Stimulated activated CD8-positive, alpha-beta memory T cell treated with anti-CD3 and anti-CD28 coated beads, Interleukin-15, amount 100 ng/mL, for 48 hours (primary cell): ENCODE data around the gene NECAP2.
"Not testable (repeated sequence)": the region's sequence is repeated elsewhere in the genome, so short reads cannot be mapped to it uniquely, and the experiment has no call there.

ENCODE experiments used
- DNase-seq, 2 donors: peaks; one replicate each; pipeline ENCODE4 v3.0.0-alpha.2; 2020; ENCODE audit warnings: low read depth in 2 of 2

The NECAP2 gene

GRCh38 chr1:16458831-16459230, 18.3 kb downstream of the NECAP2 start:
- no peak for DNase-seq

- DNase-seq: no peak
Observed at GRCh38 chr1:16459352-16459925, 18.9 kb downstream of the NECAP2 start.

- DNase-seq: no peak
Observed at GRCh38 chr1:16461681-16462080, 21.2 kb downstream of the NECAP2 start.

- no peak for DNase-seq
Observed at GRCh38 chr1:16462773-16463330, 22.3 kb downstream of the NECAP2 start.

- no peak for DNase-seq
Observed at GRCh38 chr1:16464917-16465625, 24.5 kb downstream of the NECAP2 start.

- DNase-seq: no peak
Observed at GRCh38 chr1:16468558-16468957, 28.0 kb downstream of the NECAP2 start.

DNA sequence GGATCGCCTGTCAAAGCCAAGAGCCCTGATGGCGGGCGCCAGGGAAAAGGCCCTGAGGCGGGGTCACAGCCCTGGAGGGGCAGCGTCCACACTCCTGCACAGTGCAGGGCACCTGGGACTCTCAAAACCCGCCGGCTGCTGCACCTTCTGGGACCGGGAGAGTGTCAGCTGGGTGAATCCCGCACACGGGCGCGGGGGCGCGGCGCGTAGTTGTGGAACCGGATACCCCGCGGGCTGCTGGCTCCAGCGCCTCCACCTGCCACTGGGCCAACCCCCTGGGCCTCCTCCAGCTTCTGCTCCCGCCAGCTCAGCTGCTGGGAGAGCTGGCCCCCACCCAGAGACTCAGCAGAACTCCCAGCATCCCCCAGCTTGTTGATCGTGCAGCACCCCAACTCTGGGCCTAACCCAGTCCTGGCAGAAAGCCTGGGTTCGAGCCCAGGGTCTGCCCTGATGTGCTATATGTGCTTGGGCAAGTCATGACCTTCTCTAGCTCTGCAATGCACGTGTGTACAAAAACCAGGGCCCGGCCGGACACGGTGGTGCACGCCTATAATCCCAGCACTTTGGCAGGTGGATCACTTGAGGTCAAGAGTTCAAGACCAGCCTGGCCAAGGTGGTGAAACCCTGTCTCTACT, 33.8 kb downstream of the NECAP2 start:
- DNase-seq: no peak

DNA sequence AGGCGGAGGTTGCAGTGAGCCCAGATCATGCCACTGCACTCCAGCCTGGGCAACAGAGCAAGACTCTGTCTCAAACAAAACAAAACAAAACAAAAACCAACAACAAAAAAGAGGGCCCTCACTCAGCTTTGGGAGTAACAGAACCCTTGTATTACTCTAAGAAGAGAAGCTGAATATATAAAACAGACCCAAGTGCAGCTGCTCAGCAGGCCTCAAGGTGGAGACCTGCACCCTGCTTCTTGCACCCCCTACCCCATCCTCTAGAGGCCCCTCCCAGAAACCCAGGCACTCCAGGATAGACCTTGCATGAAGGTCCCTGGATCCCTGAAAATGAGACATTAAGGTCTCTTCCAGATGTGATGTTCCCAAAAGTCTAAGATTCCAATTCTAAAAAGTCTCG, 34.4 kb downstream of the NECAP2 start:
- DNase-seq: not testable (repeated sequence)

DNA sequence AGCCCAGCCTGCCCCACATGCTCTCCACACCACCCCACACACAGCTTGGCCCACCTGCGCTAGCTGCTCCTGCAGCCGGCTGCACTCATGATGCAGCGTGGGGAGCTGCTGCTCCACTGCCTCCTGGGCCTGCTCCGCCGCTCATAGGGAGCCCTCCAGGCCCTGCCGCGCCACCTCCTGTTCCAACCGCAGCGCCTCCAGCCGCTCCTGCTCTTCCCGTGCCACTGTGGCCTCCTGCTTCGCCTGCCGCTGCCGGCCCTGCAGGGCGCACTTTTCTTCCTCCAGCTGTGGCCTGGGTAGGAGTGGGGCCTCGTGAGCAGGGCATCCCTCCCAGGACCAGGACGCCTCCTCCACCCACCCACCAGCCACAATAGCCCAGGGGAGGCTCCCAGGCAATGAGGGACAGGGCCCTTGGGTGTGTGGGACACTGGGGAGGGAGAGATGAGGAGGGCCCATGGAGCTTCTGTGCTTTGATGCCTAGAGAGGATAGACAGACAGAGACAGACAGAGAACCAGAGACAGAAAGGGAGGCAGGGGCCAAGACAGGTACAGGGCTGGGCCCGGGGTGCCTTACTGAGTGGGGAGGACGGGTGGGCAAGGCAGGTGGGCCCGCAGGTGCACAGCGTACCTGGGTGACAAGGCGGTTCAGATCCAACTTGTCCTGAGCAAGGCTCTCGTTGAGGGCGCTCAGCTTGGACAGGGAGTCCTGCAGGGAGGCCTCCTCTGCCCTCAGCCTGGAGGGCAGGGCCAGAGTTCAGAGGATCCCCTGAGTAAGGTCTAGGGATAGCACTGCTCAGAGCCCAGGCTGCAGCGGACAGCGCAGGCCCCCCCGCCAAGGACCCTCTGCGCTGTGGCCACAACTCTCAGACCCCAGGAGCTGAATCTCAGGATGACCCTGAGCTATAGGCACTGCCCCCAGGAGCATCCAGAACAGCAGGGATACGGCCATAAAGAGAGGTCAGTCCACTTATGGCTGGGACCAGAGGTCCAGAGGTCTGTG, 35.5 kb downstream of the NECAP2 start:
- DNase-seq: not testable (repeated sequence)

- no peak for DNase-seq
Observed at GRCh38 chr1:16478091-16478490, 37.6 kb downstream of the NECAP2 start.

GRCh38 chr1:16483146-16483545, 42.6 kb downstream of the NECAP2 start:
- not testable (repeated sequence) for DNase-seq

DNA sequence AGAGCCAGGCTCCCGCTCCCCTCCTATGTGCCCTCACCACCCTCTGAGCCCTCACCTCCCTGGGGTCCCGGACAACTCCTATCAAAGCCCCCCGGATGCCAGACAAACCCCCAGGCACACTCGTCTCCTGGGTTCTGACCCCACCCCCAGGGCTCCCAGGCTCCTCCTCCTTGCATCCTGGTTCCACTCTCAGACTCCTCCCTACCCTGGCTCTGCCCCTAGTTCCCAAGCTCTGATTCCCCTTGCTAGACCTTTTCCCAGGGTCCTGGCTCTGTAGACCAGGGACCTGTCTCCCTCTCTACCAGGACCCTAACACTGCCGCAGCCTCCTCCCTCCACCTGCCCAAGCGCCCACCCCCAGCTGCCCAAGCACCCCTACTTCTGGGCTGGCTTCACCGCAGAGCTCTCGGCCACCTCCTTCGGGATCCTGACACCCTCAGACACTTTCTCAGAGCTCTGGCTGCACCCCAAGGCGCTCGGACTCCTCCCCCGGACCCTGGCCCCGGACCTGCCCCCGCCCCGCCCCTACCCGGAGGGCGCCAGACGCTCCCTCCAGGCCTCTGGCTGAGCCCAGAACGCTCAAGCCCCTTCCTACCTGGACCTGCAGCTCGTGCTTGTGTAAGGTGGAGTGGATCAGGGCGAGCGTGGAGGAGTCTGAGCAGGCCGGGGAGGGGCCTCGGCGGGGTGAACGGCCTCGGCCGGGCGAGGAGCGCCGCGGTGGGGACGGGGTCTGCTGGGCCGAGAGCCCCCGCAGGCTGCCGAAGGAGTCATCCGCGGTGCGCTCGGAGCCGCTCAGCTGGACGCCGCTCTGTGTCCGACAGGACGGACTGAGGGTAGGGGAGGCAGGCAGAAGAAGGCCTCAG, 43.3 kb downstream of the NECAP2 start:
- DNase-seq: not testable (repeated sequence)

DNA sequence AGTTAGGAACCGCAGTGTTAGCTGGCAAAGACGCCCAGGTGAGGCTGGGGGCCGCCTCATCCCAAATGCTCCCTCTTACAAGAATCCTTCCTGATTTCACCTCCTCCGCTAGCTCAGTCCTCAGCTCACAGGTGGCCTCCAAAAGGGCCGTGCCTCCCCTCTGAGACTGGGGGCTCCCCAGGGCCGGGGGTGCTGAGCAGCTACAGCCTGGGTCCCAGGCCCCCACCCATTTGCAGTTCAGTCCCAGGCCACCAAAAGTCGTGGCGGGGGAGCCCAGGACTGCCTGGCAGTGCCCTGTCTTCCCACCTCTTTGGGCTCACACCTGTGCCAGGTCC, 43.9 kb downstream of the NECAP2 start:
- DNase-seq: no peak

- no peak for DNase-seq
Observed at GRCh38 chr1:16484931-16485330, 44.4 kb downstream of the NECAP2 start.

GRCh38 chr1:16486316-16486715, 45.8 kb downstream of the NECAP2 start:
- DNase-seq: not testable (repeated sequence)

GRCh38 chr1:16487011-16487410, 46.5 kb downstream of the NECAP2 start:
- not testable (repeated sequence) for DNase-seq

GRCh38 chr1:16489195-16489880, 48.8 kb downstream of the NECAP2 start:
- DNase-seq: not testable (repeated sequence)

DNA sequence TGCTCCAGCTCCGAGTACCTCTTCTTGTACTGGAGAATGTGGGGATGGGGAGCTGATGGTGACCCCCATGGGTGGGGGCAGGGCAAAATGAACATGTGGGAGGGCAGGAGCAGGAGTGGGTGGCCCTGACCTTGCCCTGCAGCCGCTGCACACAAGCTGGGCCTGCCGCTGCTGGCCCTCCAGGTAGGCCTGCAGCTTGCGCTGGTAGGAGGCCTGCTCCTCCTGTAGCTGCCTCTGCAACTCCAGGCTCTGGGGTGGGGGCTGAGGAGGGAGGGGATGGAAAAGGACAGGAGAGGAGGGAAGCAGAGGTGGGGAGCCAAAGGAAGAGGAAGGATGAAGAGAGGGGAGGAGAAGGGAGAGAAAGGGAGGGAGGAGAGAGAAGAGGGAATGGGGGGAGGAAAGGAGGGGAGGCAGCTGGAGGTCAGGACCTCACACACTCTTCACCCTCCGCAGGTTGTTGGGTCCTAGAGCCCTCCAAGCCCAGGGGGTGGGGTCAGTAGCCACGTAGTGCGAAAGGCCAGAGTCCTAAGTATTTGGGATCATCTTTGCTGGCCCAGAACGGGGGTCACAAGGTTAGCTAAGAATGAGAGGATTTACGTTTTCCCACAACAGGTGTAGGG, 50.6 kb downstream of the NECAP2 start:
- DNase-seq: no peak

GRCh38 chr1:16492937-16493336, 52.4 kb downstream of the NECAP2 start:
- not testable (repeated sequence) for DNase-seq

- not testable (repeated sequence) for DNase-seq
Observed at GRCh38 chr1:16493731-16494130, 53.2 kb downstream of the NECAP2 start.
